HG03565 (cell line): ENCODE measurements around the gene VCP.

Experiments
- ATAC-seq: cut with Tn5 transposase; IDR thresholded peaks from one replicate; pipeline ENCODE4 v1.9.1; 2021; ENCODE audit warnings: mild to moderate bottlenecking, moderate library complexity; ENCODE audit not compliant: unreplicated experiment

VCP gene

DNA sequence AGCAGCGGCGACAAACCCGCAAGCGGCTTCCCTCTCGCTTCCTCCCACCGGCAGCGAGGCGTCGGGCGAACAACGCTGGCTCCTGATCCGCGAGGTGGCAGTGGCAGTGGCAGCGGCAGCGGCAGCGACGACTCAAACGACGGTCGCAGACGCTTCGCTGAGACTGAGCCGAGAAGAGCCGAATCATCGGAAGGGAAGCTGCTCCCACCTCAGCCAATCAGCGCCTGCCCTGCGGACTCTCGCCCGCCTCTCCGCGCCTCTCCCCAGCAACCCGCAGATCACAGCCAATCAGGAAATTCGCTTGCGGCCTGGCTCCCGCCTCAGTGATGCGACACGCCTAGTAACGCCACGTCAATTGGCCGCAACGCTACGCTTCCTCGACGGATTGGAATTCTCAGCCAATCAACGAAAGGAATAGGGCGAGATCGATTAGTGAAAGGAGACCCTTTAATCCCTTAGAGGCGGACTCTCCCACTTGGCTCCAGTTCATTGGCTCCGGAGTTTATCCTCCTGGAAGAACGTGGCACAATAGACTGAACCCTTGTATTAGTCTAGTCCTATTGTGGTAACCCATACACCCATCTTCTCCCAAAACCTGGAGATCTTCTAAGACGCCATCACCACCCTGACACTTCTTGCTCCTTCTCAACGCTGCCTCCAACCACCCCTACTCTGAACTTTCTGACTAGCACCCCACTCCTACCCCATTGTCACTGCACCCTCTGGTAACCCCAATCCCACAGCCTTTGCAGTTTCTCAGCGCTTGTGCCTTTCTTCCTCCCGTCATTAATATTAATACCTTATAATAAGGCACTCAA lies at the start of gene VCP:
Gene VCP, minus strand, starts transcription at position 165 of the 818 bp plus-strand sequence. CDS start 272 bp downstream, outside the sequence.
- peak; percentile 76 for ATAC-seq

DNA sequence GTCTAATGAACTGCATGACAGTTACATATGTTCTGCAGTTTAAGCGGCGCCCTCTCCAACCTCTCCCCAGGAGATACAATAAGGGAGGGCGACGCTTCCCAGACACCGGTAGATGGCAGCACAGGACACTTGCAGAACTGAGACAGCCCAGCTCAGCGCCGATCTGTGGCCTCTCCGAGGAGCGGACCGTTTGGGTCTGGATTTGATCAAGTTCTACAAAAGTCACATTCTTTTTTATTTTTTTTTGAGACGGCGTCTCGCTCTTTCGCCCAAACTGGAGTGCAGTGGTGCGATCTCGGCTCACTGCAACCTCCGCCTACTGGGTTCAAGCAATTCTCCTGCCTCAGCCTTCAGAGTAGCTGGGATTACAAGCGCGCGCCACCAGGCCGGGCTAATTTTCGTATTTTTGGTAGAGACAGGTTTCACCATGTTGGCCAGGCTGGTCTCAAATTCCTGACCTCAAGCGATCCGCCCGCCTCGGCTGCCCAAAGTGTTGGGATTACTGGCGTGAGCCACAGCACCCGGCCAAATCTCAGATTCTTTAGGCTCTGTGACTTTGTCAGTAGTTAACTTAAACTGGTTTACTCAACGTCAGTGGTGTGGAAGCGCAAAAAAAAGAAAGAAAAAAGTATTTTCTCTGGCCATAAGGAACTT lies 44.6 kb upstream of the VCP start:
- peak; percentile 49 for ATAC-seq

DNA sequence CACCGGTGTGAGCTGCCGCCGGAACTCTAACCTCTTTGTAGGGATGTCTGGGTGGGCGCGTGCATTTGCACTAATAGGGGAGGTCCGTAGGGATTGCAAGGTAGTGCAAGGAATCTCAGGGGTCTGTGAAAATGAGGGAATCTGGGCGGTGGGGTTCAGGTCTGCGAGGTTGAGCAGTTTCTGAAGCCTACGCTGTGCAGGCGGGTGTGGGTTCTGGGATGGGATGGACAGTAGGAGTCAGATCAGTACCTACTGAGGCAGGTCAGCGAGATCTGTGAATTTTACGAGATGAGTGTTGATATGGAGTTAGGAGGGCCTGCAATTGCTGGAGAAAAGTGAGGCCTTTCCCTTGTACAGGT lies 44.1 kb upstream of the VCP start:
- no peak for ATAC-seq

DNA sequence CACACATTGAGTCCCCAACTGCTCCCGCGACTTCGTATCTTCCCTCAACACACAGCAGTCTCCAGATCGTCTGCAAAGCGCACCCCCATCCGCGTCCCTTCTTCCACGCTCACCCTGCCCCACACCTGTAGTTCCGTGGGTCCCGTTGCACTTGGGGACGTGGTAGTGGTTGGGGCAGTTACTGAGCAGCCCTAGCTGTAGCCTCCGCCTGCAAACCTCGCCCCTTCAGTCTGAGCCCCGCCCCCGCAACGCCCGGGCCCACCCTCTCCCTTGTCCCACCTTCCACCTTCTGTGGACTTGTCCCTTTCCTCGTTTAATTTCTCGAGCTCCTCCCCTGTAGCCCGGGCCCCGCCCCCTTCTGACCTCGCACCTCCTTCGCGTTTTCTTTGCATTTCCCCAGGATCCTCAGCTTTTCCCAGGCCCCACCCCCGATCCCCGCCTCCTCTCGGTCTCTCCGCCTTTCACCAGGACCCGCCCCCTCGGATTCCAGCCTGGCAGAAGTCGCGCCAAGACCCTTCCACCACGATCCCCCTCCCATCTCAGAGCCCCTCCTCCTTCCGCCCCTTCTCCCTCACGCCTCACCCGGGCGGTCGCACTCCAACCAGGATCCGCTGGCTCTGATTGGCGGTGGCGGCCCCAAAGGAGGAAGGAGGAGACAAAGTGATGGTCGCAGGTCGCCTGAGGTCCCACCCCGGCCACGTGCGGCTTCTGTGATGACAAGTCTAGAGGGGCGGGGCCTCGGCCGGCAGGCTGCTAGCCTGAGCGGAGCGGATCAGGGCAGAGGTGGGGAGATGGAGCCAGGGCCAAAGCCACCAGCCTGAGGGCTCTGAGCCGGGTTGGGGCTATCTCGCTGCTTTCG lies 43.5 kb upstream of the VCP start, which contains the start of gene ATOSB:
Gene ATOSB, minus strand, starts transcription at position 183 of the 859 bp plus-strand sequence. CDS start 7,588 bp downstream, outside the sequence.
- peak; percentile 47 for ATAC-seq

DNA sequence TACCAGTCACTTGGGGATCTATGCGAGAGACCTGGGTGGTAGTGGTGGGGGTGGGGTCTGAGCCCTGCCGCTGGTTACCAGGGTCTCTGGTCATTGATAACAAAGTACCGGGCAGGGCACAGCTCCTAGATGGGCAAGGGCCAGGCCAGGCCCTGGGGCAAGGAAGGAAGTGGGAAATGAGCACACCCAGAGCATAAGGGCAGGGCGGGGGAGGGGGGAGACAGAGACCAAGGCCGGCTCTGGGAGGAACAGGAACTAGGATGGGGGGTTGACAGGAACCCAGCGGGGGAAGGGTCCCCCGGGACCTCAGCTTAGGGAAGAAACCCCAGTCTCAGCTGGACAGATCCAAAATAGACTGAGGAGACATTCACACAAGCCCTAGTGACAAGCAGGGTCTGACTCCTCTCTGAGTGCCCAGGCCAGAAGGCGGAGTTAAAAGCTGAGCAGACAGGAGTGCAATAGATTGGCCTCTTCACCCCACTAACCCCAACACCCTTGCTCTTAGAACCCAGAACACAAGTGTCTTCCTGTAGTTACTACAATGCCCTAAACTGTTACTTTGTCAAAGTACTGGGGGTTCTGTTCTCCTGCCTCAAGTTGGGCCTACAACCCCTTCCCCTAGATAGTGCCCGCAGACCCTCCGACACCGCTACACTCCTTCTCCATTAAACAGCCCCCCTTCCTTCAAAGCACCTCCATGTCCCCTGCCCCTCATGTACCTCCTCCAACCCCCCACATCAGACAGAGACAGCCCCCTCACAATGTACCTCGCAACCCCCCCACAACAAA lies 42.6 kb upstream of the VCP start:
- ATAC-seq, result no peak

DNA sequence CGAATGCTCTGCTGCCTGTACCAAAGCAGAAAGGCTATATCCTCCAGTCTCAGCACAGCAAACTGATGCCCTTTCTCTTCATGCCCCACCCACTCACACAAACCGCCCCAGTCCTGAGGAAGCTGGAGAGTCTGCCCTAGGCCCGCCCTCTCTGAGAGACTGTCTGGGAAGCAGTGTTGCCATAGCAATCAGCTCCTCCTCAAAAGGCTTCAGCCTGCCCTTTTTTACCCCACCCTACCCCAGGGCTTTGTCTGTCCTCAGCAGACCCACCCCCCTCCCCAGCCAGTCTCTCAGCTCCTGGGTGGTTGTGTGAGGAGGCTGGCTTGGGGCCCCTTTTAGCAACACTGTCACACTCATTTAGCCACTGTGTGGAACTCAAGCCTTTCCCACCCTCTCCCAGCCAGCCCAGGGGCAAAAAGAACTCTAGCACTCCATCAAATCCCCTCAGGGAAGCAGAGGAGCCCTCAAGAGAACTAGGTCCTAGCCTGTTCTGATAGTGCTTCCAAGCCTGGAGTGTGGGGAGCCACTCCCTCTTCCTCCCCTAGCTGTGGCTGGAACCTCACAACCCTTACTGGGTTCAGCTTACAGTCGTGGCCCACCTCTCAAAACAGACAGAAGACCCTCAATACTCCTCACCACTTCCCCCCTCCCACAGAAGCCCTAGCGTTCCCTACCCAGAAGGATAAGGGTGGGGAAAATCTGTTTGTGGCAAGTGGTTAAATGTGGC lies 41.9 kb upstream of the VCP start:
- ATAC-seq, result no peak

DNA sequence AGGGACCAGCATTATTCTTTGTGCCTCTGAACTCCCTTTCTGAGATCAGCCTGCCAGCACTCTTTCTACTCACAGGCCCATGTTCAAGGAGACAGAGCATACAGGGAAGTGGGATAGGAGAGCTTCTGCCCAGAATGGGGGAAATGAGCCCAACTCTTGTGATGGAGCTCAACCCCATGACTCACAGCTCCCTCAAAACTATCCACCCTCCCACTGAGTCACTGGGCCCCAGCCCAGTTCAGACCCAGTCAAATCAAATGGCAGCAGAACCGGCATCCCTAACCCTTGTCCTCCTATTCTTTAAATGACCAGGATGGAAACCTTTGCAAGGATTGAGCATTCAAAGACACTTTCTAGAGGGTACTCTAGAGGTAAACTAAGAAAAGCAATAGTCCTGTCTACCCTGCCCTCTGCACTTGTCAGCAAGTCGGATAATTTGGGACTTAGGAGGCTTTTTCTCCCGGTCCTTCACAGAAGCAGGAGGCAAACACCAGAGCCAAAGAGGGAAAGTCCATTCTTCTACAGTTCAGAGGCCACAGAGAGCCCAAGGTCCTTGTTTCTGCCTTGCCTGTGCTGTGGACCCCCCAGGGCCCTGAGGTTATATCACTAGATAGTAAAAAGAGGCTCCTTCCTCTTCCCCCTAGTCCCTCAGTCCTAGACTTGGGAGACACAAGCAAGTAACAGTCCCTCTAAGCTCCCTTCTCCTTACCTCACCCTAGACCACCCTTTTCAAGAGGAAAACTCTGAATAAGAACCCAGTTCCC lies 40.0 kb upstream of the VCP start:
- ATAC-seq, result no peak

DNA sequence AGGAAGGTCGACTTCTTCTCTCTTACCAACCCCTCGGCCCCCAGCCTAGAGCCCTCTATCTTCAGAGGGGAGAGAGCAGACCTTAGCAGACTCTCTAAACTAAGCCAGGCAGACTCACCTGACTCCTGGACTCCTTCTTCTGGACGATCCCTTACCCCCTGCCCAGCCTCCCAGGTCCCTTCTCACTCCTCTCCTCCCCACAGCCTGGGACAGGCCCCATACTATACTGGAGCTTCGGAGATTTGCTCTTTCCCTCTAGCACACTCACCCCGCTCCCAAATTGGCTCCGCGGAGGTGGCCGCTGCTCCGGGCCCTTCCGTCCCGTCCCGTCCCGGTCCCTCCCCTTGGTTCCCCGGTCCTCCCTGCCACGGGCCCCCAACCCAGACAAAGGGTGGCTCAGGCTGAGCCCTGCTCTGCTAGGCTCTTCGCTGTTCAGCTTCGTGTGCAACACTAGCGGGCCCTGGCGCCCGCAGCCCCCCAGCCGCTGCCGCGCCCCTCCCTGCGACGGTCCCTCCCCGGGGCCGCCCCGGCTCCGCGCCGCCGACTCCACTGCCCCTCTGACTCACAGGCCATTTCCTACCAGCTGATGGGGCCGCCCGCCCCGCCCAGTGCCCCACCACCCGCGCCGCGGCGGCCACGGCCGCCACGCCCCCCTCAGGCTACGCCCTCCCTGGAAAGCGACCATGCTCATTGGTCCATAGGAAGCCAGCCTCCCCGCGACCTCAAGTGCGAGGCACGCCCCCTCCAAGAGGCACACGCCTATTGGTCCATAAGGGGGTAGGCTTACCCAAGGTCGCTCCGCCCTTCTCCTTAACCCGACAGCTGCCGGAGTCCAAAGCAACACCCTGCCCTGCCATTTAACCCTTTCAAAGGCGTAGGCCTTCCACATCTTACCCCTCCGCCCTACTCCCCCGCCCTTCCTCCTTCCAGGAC lies 38.8 kb upstream of the VCP start:
- ATAC-seq, result peak; percentile 80

DNA sequence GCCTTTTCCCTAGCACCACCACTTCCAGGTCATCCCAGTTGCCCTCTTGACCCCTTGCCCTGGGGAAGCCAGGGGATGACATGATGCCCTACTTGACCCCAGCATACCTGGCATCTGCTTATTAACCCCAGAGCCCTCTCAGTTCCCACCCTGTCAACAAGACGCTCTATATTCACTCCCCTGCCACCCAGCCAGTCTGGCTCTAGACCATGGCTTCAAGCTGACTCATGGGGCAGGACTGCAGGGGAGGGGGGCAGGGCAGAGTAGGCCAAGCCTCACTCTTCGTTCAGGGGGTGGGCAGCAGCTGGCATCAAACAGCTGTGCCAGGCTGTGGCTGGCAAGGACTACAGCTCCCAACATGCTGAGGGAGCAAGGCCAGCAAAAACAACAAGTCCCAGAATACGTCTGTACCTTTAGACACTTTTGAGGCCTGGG lies 37.9 kb upstream of the VCP start:
- no peak for ATAC-seq

DNA sequence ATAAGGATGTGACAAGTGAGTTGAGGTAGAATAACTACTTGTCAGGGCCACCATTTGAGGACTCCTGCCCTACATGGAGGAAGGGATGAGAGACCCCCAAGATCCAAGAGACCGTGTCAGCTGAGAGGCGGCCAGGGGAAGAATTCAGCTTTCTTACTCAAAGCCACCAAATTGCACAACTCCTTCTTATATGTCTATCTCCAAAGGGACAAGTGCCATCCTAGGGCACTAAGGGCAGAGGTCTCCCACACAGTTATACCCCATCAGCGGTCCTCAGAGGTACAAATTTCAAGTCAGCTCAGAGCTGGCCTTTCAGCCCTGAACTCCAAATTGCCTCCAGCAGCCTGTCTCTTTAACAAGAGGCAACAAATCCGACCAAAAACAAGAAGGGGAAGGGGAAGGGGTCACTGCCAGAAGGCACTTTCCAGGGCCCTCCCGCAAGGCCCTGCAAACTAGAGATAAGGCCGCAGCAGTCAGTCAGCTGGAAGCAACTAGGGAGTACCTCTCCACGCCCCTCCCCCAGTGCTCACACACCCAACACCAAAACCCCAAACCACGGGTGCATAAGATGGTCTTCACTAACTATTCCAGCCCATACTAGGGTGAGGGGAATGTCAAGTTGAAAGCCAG lies 36.6 kb upstream of the VCP start:
- ATAC-seq, result no peak

DNA sequence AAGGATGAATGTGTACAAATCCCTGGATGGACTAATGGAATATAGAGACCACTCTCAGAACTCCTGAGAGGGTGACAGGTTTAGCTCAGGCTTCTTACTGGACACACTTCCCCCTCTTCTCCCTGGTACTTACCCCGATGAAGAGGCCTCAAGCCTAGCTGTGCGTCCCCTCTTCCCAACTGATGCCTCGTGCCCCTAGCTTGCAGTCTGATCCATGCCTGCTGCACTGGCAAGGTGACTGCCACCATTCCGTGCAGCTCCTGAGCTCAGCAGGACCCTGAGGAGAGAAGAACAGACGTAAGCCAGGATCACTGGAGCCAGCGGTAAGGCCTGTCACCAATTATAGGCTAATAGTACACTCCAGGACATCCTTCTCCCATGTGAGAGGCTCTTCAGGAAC lies 36.0 kb upstream of the VCP start:
- no peak for ATAC-seq

DNA sequence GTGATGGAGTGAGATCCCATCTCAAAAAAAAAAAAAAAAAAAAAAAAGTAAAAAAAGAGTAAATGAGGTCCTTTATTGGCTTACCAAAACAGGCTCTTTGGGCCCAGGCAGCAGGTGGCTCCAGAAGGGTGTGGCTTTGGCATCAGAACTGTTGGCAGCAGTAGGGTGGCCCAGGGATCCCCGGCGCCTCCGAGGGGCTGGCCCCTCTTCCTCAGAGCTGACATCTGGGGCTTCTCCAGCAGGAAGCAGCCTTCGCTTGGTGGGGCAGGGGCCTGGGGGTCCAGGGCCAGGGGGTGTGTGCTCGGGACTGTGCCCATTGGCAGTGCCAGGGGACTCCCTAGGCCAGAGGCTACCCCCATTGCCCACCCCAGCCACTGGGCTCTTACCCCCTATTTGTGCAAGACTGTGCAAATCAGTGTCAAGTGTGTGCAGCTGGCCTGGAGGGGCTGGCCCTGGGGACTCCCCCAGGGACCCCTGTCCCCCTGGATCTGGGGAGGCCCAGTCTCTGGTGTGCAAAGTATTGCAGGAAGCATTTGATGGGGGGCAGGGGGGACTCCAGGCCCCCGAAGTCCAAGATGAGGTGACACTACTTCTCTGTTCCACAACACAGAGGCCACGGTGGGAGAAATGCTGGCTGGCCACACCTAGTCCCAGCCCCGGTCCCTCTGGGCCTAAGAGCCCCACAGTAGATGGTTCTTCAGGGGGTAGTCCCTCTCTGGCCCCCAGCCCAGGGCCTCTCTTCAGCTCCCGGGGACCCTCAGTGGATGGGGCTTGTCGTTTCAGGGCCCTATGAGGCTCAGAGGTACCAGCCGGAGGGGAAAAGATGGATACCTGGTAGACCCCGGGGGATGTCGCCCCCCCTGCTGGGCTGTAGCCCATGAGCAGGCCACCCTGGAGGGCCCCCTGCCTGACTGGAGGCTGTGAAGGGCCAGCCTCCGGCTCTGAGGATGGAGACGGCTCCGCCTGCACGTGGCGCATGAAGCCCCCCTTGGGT lies 35.2 kb upstream of the VCP start:
- ATAC-seq, result no peak

DNA sequence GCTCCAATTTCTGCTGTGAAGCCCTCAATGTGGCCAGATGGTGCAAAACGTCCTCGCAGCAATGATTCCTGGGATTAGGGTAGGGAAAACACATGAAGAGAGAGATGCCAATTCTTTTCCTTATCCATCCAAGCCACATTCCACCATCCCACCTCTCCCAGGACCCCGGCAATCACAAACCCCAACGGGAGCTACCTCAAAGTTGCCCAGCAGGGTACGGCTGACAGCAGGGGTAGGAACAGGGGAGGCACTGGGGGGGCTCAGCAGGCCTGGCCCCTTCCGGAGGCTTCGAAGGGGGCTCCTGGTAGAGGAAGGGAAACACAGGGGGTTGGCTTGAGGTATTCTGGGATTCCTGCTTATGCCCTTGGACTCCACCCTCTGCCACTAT lies 33.9 kb upstream of the VCP start:
- no peak for ATAC-seq

DNA sequence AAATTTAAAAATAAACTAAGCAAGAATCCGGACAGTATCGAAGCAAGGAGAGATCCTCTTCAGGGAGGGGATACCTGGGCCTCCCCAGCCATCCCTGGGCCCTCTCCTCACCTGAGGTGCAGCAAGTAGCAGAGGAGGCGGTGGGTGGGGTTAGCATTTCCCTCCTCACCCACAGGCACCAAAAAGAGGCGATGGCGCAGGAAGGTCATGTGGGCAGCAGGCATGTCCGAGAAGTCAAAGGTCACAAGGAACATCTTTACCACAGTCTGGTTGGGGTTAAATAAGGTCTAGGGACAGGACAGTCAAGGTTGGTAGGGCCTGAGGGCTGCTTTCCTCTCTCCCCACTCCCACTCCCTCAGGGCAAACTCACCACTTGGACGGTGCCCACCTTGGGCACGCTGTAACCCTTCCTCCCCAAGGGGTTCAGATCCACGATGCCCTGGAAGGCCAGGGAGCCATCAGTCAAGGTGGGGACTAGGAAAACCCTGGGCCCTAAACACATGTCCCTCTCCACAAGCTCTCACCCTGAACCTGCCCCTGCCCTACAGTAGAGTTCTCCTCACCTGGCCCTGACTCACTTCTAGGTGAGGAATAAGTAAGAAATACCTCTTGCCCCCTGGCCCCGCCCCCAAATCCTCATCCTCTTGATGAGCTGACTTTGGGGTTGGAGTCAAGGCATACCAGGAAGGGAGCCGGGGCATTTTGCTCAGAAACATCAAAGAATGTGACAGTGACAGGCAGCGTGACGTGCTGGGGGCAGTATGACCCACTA lies 33.3 kb upstream of the VCP start:
- ATAC-seq, result no peak

DNA sequence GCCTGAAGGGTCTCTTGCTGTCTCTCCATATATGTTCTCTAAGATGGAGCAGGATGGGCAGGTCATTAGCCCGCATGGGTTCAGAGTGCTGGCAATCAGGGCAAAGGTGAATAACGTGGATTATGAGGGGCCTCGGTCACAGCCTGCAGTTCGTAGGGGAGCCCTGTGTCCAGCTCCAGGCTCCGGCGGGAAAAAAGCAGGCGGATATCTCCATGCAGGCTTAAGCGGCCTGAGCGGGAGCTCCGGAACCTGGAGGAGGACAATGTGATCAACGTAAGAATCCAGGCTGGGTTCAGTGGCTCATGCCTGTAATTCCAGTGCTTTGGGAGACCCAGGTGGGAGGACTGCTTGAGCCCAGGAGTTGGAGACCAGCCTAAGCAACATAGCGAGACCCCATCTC lies 32.7 kb upstream of the VCP start:
- ATAC-seq, result no peak

DNA sequence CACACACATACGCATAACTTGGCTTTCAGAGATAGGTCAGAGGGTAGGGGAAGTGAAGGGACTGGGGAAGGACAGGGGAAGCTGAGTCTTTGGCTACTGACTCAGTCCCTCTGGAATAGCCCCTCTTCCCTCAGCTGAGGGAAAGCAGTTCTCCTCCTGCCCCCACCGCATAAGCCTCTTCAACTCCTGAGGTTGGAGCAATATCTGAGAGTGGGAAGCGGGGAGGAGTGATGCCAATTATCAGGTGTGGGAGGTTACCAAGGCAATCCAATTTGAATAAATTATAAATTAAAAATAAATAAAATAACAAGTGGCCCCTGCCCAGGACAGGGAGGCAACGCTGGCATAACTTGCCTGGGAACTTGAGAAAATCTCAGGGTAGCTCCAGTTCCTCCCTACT lies 32.2 kb upstream of the VCP start:
- no peak for ATAC-seq
